GM18873 (cell line): ENCODE results near the gene TLN1.
A peak's percentile ranks its signal among the peaks of the same experiment; 100 is the strongest.

Source experiments
- ATAC-seq: cut with Tn5 transposase; IDR thresholded peaks from one replicate; pipeline ENCODE4 v1.9.1; 2021; ENCODE audit warnings: mild to moderate bottlenecking, moderate library complexity, moderate number of reproducible peaks; ENCODE audit not compliant: unreplicated experiment, low FRiP score

The TLN1 gene

GRCh38 chr9:35688558-35689541 is 43.1 kb downstream of the TLN1 start:
- no peak for ATAC-seq

GRCh38 chr9:35687972-35688557 is 43.9 kb downstream of the TLN1 start:
- no peak for ATAC-seq

- no peak for ATAC-seq
Measured at GRCh38 chr9:35687306-35687705, 44.7 kb downstream of the TLN1 start.

DNA sequence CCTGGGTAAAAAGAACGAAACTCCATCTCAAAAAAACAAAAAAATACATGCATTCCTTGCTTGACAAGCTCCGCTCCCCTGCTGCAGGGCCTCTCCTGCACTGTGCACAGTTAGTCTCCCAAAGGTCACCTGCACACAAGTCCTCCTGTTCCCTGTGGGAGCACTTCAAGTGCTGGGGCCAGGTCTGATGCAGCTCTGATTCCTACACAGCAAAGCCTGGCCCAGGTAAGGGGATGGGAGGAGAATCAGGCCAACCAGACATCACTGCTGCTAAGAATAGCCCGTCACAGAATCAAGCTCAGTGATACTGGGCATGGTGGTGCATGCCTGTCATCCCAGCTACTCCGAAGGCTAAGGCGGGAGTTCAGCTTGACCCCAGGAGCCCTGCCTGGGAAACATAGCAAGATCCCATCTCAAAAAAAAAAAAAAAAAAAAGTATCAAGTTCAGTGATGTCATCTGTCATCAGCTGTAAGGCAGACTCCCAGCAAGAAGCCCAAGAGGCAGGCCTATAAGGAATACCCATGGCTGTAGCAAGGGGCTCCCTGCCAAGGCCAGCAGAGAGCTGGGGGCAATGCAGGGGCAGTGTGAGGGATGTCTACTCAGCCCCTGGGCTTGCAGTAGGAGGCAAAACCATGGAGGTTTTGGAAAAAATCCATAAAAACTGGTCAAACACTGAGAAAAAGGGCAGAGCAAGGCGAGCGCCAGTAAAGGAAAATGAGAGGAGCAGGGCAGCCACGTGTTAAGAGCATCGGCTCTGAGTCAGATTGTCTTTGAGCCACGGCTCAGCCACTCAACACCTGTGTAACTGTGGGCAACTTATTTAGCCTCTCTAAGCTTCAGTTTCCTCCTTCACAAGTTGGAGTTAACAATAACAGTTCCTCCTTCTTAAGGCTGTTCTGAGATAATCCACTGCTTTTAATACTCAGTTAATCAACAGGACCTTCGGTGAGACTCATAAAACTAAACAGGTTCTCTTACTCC is 45.5 kb downstream of the TLN1 start:
- no peak for ATAC-seq

- ATAC-seq, result no peak
Measured at GRCh38 chr9:35685506-35685905, 46.5 kb downstream of the TLN1 start.

DNA sequence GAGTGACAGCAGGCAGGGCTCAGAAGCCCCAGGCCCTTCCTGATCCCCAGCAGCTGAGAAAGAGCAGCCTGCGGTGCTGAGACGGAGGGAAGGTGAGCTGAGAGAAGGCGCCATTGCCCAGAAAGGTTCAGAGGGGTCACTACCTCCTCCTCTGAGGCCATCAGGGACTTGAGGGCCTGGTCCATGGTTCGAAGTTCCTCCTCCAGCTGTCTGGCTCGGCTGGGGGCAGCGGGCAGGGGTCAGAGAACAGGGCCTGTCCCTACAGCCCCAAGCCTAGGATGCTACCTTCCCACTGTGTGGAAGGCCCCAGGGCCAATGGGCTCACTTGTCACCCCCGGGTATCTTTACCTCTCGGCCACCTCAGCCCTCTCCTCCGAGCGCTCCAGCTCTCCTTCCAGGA is 47.1 kb downstream of the TLN1 start:
- no peak for ATAC-seq

DNA sequence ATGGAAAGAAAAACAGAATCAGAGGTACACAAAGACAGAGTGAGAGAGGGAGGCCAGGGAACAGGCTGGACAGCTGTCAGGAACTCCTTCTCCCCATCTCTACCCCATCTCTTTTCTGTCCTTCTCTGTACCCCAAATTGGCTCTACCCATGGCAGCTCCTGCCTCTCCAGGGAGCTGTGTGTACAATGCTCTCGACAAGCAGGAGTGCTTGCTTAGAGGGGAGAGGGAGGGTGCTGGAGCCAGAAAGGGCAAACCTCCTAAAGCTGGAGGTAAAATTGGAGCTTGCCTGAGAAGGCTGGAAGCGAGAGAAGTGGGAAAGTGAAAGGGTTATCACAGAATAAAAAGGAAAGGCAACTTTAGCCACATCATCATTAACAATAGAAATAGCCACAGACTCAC is 48.7 kb downstream of the TLN1 start:
- no peak for ATAC-seq

DNA sequence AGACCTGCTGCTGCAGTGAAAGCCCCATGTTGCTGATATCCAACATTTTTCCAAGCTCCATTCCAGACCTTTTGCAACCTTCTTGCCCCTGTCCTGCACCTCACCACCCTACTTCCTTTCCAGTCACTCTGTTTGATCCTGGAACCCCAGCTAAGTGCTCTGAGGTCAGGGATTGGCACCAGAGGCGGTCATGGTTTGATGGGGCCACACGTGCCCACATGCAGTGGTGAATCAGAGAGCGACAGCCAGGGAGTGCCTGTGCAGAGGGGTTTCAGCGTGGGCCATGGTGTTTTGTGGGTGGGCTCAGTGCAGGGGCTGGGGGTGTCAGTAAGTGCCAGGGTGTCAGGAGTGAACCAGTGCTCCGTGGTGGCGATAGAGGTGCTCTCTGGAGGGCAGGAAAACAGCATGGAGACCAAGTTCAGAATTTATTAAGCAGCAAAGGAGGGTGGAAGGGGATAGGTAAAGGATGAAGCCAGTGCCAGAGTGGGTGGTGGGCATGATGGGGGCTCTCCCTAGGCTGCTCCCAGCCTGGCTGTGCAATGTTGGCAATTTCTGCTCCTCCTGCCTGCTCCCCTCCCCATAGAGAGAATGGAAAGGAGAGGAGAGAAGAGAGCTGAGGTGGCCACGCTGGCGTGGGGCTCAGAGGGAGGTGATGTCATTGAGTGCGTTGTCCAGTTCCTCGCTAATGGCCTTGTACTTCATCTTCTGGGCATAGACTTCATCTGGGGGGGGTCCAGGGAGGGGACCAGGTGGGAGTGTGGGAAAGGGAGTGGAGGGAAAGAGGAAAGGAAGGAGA is 49.3 kb downstream of the TLN1 start:
- no peak for ATAC-seq

DNA sequence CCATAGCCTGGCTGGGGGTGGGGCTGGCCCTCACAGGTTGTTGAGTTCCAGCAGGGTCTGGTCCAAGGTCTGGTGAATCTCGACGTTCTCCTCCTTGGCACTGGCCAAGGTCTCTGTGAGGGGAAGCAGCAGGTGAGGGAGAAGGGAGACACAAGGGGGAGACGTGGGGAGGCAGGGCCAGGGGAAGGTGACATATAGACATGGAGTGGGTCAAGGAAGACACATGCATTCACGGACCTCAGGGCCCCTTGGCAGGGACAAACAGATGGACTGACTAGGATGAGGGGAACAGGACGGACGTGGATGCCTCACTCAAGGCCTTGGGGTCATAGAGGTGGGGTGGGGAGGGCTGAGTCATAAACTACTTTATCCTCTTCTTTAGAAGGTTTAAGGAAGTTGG is 49.9 kb downstream of the TLN1 start:
- no peak for ATAC-seq

DNA sequence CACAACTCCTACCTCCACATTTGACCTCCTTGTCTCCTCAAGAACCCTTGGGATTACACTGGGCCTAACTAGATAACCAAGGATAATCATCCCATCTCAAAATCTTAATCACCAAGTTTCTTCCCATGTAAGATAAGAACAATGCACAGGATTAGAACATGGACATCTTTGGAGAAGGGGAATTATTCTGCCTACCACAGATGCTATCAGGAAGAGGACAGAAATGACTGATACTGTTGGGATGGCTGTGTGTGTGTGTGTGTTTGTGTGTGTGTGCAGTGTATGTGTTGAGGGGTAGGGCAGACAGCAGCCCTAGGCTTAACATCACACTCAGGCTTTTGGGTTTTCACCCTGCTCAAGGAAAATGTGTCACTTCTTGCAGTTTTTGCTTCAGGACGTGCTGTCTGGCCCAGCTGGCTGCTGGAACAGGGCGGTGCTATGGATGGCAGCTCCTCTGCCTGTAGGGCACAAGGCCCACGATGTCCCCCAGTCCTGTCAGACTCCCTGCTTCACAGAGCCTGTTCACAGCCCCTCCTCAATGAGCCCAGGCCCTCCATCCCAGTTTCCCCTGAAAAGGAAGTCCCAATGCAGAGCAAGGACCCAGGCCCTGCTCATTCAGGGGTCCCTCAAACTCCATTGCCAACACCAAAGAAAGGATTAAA is 50.5 kb downstream of the TLN1 start:
- no peak for ATAC-seq

DNA sequence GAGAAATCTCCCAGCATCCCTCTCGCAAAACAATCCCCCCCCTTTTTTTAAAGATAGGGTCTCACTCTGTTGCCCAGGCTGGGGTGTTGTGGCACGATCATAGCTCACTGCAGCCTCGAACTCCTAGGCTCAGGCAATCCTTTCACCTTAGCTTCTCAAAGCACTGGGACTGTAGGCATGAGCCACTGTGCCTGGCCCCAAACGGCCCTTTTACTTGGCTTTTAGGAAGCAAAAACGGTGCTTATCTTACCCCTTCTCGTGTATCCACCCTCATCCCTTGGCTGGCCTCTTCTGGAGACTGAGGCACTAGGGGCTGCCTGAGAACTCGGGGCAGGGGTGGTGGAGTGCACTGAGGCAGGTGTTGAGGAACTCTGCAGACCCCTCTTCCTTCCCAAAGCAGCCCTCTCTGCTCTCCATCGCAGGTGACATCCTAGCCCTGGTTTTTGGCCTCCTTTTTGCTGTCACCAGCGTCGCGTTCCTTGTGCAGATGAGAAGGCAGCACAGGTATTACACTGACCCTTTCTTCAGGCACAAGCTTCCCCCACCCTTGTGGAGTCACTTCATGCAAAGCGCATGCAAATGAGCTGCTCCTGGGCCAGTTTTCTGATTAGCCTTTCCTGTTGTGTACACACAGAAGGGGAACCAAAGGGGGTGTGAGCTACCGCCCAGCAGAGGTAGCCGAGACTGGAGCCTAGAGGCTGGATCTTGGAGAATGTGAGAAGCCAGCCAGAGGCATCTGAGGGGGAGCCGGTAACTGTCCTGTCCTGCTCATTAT is 51.5 kb downstream of the TLN1 start:
- ATAC-seq, result peak; percentile 73

- ATAC-seq, result no peak
Measured at GRCh38 chr9:35679766-35680330, 52.1 kb downstream of the TLN1 start.

- no peak for ATAC-seq
Measured at GRCh38 chr9:35679091-35679490, 52.9 kb downstream of the TLN1 start.

DNA sequence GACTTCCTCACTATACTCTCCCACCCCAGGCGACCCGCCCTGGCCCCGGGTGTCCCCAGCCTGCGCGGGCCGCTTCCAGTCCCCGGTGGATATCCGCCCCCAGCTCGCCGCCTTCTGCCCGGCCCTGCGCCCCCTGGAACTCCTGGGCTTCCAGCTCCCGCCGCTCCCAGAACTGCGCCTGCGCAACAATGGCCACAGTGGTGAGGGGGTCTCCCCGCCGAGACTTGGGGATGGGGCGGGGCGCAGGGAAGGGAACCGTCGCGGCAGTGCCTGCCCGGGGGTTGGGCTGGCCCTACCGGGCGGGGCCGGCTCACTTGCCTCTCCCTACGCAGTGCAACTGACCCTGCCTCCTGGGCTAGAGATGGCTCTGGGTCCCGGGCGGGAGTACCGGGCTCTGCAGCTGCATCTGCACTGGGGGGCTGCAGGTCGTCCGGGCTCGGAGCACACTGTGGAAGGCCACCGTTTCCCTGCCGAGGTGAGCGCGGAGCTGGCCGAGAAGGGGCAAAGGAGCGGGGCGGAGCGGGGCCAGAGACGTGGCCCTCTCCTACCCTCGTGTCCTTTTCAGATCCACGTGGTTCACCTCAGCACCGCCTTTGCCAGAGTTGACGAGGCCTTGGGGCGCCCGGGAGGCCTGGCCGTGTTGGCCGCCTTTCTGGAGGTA is 56.1 kb downstream of the TLN1 start:
- ATAC-seq, result no peak

DNA sequence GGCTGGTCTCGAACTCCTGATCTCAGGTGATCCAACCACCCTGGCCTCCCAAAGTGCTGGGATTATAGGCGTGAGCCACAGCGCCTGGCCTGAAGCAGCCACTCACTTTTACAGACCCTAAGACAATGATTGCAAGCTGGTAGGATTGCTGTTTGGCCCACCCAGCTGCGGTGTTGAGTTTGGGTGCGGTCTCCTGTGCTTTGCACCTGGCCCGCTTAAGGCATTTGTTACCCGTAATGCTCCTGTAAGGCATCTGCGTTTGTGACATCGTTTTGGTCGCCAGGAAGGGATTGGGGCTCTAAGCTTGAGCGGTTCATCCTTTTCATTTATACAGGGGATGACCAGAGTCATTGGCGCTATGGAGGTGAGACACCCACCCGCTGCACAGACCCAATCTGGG is 56.8 kb downstream of the TLN1 start:
- no peak for ATAC-seq

DNA sequence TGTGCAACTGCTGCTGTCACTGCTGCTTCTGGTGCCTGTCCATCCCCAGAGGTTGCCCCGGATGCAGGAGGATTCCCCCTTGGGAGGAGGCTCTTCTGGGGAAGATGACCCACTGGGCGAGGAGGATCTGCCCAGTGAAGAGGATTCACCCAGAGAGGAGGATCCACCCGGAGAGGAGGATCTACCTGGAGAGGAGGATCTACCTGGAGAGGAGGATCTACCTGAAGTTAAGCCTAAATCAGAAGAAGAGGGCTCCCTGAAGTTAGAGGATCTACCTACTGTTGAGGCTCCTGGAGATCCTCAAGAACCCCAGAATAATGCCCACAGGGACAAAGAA is 58.0 kb downstream of the TLN1 start:
- ATAC-seq, result no peak

DNA sequence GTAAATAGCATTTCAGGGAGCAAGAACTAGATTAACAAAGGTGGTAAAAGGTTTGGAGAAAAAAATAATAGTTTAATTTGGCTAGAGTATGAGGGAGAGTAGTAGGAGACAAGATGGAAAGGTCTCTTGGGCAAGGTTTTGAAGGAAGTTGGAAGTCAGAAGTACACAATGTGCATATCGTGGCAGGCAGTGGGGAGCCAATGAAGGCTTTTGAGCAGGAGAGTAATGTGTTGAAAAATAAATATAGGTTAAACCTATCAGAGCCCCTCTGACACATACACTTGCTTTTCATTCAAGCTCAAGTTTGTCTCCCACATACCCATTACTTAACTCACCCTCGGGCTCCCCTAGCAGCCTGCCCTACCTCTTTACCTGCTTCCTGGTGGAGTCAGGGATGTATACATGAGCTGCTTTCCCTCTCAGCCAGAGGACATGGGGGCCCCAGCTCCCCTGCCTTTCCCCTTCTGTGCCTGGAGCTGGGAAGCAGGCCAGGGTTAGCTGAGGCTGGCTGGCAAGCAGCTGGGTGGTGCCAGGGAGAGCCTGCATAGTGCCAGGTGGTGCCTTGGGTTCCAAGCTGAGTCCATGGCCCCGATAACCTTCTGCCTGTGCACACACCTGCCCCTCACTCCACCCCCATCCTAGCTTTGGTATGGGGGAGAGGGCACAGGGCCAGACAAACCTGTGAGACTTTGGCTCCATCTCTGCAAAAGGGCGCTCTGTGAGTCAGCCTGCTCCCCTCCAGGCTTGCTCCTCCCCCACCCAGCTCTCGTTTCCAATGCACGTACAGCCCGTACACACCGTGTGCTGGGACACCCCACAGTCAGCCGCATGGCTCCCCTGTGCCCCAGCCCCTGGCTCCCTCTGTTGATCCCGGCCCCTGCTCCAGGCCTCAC is 58.6 kb downstream of the TLN1 start, which contains the start of gene CA9:
Gene CA9, plus strand, starts transcription at position 797 of the 893 bp plus-strand sequence. Its CDS starts 32 bp downstream, at position 829.
- ATAC-seq, result no peak
